ENCODE measurements around the gene CCNYL1. TPM values are rescaled to one million over a fixed set of nuclear protein-coding genes. Genes with fewer than 3 reads are reported as not detected.

The CCNYL1 gene
- total RNA-seq, 4 donors from 2014 or later, result 9.4 to 15.9 (median 13.1) TPM

DNA sequence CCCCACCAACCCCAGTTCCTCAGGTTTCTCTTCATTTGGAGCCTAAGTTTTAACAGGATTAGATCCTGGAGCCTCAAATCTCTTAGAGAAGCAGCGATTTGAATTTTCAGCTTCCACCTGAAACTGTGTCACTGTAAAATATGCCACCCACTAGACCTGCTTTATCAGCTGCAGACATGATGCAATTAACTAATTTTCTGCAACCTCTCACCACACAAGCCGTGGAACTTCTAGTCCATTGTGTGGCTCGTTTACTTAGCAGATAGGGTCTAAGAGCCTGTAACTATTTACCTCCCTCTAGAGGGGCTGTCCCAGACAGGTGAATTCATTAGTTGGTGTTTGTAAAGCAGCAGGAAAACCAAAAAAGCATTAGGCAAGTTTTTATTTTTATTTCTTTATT lies 89.8 kb downstream of the CCNYL1 start:
- H3K4me1 ChIP-seq, result peaks cover 0 to 3% (median 0%) of the 10 kb centered on the region in 4 donors
- H3K9me3 ChIP-seq, result no peaks in the 10 kb centered on the region
- 19 to 22% methylated on average over 3 of the region's 3 CpGs for WGBS, 2 donors
- no peaks in the 10 kb centered on the region for H3K36me3 ChIP-seq
- no peak for DNase-seq (ENCODE audit: low spot score in 2 of 2)
- TF ChIP-seq, protein P1, sequence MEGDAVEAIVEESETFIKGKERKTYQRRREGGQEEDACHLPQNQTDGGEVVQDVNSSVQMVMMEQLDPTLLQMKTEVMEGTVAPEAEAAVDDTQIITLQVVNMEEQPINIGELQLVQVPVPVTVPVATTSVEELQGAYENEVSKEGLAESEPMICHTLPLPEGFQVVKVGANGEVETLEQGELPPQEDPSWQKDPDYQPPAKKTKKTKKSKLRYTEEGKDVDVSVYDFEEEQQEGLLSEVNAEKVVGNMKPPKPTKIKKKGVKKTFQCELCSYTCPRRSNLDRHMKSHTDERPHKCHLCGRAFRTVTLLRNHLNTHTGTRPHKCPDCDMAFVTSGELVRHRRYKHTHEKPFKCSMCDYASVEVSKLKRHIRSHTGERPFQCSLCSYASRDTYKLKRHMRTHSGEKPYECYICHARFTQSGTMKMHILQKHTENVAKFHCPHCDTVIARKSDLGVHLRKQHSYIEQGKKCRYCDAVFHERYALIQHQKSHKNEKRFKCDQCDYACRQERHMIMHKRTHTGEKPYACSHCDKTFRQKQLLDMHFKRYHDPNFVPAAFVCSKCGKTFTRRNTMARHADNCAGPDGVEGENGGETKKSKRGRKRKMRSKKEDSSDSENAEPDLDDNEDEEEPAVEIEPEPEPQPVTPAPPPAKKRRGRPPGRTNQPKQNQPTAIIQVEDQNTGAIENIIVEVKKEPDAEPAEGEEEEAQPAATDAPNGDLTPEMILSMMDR (IDR thresholded peaks at IDR 0.05), result no peak
- TF ChIP-seq POLR2A (IDR thresholded peaks at IDR 0.05) (no peak), EP300 (IDR thresholded peaks at IDR 0.05) (no peak)
- H3K27me3 ChIP-seq, result no peaks in the 10 kb centered on the region
- H3K4me3 ChIP-seq, result no peak overlapping the region
- no peak overlapping the region for H3K27ac ChIP-seq

DNA sequence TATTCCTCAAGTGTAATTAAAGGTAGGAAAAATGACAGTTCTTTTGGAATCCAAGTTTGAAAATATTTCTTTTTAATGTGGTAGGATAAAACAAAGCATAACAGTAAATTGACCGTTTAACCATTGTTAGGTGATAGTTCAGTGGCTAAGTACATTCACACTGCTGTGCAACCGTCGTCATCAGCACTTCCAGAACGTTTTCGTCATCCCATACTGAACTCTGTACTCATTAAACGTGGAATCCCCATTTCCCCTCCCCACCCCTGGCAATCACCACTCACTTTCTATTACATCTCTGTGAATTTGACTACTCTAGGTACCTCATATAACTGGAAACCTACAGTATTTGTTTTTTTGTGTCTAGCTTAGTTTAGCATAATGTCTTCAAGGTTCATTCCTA lies 91.2 kb downstream of the CCNYL1 start:
- WGBS, 2 donors, result 69 to 75% methylated on average over 6 of the region's 6 CpGs
- no peak for DNase-seq (ENCODE audit: low spot score in 2 of 2)
- no peak for TF ChIP-seq EP300 (IDR thresholded peaks at IDR 0.05)
- no peak for TF ChIP-seq POLR2A (IDR thresholded peaks at IDR 0.05)
- Histone ChIP-seq H3K4me1 (no peaks in the 10 kb centered on the region), H3K27me3 (no peaks in the 10 kb centered on the region), H3K36me3 (no peaks in the 10 kb centered on the region), H3K4me3 (no peak overlapping the region), H3K9me3 (no peaks in the 10 kb centered on the region), H3K27ac (no peak overlapping the region)

Small RNA genes within 50 kb of the gene (small RNA-seq; reads per million reads assigned to genes)
- not detected for gene RF00019
- gene RNU6-664P, result not detected

Other genes with a start within 250 kb of the CCNYL1 start
- 10 to 100 TPM; 28.9 to 67.7 (median 34.0) TPM for gene CREB1, start 181.7 kb upstream of the CCNYL1 start, total RNA-seq
- 10 to 100 TPM in 2 of 4 donors, 1 to 10 TPM in 2; 5.9 to 21.3 (median 13.8) TPM for gene METTL21A, start 86.2 kb upstream of the CCNYL1 start, total RNA-seq
- gene FZD5, start 58.3 kb downstream of the CCNYL1 start, total RNA-seq, result 1 to 10 TPM; 5.2 to 7.6 (median 6.7) TPM

All from tibial nerve (tissue), 4 donors.